DMS153 (cell line): ENCODE measurements around the gene NDRG2.
A peak's percentile ranks its signal among the peaks of the same experiment; 100 is the strongest.

Source experiments
- DNase-seq: peaks from one replicate; lab custom pipeline; 2025; lab: John Stamatoyannopoulos, UW

The NDRG2 gene

DNA sequence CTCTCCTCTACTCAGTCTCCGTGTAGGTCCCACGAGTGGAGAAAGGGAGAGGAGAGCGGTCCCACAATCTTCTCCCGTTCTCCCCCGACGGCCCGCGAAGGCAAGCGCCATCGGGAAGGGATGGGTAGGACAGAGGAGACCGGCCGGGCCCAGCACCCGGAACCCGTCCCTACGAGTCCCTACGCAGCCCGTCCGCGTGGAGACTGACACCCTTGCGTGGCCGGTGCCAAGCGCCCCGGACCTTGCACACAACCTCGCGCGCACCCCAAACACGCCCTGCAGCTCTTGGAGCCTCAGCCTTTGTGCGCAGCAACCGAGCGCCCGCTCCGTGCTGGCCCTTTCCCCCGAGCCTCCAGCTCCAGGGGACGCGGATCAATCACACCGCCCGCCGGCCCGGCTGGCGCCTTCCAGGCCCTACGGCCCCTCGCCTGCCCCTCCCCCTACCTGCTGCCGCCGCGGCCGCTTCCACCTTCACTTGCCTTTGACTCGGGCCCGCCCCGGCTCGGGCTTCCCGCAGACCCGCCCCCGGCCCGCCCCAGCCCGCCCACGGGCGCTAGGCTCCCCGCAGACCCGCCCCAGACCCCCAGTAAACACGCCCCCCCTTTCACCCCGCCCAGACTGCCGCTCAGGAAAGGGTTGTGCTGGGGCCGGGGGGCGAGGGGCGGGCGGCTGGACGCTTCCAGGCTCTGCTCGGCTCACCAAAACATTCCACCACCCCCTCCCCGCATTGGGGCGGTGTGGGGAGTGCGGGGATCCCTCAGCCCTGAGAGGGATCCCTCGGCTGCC is at the start of gene NDRG2:
NDRG2 (minus strand) TSS at position 477 of the 786 bp plus-strand sequence. CDS start 1,746 bp downstream, outside the sequence.
- DNase-seq: peak; percentile 4

DNA sequence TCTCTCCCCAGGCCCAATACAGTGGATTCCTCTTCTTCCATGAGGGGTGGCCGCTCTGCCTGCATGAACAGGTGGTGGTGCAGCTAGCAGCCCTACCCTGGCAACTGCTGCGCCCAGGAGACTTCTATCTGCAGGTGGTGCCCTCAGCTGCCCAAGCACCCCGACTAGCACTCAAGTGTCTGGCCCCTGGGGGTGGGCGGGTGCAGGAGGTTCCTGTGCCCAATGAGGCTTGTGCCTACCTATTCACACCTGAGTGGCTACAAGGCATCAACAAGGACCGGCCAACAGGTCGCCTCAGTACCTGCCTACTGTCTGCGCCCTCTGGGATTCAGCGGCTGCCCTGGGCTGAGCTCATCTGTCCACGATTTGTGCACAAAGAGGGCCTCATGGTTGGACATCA is 49.1 kb upstream of the NDRG2 start:
- DNase-seq: no peak

DNA sequence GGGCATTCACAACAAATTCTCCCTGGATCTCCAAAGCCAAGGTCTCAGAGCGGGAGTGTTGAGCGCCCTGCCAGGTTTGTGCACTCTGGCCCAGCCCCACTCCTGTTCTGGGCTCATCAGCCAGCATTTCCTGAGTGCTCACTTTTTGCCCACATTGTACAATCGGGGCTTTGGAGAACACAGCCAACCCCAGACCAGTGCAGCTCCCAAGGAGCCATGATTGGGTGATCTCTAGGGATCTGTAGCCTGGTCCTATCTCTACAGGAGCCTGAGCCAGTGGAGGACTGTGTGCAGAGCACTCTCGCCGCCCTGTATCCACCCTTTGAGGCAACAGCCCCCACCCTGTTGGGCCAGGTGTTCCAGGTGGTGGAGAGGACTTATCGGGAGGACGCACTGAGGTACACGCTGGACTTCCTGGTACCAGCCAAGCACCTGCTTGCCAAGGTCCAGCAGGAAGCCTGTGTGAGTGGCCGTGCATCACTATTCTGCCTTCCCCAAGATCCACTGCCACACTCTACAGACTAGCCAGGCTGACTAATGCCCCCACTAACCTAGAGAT is 48.0 kb upstream of the NDRG2 start:
- DNase-seq: no peak

DNA sequence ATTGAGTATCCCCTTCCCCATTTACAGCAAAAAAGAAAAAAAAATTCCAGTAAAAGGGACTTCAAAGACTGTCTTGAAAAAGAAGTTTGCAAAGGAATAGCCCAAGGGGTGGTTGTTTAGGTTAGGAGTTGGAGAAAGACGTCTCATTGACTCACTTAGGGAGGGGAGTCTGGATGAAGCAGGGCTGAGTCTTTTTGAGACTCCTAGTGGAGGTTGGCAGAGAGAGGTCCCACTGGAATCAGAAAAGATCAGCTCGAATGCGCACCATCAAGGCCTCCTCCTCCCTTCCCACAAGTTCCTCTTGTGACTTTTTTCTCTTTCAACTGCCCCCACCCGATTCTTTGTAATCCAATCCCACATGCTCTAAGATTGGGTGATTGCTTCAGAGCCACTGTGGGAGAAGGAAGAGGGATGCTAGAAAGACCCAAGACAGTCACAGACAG is 47.2 kb upstream of the NDRG2 start:
- DNase-seq: no peak

DNA sequence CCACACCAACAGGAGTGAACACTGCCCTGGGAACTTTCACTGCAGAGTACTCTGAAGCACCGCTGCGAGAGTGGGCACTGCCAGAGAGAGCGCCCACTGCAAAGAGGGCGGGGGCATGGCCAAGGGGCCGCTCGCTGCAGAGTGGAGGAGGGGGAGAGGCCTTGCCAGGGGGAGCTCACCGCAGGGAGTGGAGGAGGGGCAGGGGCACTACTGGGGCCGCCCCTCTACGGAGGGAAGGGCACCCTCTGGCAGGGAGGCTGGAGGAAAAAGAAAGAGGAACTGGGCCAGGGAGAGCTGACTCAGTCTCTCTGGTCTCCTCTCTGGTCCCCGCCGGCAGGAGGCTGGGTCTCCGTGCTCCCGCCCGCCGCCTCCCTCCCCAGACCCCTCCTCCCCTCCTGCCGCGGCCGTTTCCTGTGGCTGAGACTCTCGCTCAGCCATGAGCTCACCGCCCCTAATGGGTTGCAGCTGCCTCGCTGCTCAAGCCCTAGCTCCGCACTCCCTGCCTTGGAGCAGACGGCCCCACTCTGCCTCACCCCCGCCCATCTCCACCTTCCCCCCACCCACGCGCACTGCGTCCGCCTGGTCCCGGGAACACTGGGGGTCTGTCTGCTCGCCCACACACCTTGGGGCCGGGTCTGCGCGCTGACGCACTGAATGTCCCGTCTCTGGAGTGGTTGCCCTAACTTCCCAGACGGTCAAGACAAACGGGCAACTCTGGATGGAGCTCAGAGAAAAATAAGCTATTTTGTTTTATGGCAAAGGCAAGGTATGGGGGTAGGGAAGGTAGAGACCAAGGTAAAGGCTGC is 46.6 kb upstream of the NDRG2 start:
- peak; percentile 64 for DNase-seq

DNA sequence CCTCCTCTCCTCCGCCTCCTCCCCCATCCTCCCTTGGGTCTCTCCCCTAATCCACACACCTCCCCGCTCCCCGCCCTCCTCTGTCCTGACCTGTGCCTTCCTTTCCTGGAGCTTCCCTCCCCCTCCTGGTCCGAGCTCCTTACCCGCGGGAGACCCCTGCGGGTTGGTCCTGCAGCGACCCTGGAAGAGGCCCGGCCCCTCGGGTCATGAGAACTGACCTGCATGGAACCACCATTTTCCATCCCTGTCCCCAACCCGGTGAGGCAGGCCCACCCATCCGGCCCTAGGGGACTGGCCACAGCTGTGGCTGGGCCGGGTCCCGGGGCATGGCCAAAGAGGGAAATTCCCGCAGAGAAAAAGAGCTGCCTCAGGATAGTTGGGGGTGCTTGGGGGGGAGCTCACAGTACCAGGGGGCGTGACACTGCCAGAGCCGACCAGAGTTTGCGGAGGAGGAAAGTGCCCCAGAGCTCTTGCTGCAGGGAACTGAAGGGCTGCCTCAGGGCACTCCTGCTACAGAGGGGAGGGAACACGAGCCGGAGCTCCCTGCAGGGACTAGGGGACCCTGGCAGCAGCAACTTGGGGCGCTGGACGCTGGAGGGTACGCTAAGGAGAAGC is 45.9 kb upstream of the NDRG2 start:
- peak; percentile 26 for DNase-seq

DNA sequence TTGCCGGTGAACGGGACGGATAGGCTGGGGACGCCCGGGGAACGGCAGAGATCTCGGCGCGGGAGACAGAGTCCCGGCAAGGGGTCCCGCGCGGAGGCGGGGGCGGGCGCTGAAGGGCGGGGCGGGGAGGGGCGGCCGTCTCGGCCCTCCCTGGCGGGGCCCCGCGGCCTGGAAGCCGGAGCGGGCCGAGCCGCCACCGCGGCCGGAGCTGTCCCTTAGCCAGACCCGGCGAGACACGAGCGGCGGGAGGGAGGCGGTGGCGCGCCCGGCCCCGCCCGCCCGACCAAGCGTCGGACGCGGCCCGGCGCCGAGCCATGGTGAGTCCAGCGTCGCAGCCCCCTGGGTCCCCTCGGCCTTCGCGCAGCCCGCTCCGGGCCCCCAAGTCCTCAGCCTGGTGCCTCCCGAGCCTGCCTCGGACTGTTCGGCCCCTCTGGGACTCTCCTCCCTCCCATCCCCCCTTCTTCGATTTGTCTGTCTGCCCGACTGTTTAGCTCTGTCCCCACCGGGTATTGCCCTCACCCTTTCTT is 45.3 kb upstream of the NDRG2 start, which contains the start of gene ARHGEF40:
ARHGEF40 (plus strand) TSS at position 222 of the 527 bp plus-strand sequence; CDS start at position 315, 93 bp downstream.
- DNase-seq: no peak

DNA sequence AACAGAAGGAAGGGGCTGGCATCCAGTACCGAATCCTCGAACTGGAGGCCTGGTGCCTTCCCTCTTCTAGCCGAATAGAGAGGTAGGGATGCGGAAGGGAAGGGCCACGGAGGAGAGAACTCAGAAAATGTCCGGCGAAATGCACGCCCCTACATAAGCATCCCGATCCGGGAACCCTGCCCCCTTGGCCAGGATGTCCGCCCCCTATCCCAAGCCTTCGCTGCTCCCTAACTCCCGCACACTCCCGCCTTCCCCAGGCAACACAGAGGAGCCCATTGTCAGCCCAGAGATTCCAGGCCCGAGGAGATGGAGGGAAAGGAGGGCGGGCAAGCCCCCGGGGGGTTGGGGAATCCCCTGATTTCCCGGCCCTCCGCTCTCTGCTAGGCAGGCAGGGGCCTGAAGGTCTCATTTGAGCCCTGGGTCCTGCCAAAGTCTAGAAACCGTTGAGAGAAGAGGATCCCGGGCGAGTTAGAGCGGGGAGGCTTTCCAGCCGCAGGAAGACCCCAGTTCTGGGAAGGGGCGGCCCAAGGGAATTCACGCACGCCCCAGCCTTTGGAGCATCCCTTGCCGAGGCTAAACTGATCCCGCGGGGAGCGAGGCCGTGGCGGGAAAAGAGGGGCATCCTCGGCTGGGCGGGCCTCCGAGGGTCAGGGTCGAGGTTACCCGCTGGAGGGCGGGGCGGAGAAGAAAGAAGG is 44.7 kb upstream of the NDRG2 start:
- peak; percentile 14 for DNase-seq

DNA sequence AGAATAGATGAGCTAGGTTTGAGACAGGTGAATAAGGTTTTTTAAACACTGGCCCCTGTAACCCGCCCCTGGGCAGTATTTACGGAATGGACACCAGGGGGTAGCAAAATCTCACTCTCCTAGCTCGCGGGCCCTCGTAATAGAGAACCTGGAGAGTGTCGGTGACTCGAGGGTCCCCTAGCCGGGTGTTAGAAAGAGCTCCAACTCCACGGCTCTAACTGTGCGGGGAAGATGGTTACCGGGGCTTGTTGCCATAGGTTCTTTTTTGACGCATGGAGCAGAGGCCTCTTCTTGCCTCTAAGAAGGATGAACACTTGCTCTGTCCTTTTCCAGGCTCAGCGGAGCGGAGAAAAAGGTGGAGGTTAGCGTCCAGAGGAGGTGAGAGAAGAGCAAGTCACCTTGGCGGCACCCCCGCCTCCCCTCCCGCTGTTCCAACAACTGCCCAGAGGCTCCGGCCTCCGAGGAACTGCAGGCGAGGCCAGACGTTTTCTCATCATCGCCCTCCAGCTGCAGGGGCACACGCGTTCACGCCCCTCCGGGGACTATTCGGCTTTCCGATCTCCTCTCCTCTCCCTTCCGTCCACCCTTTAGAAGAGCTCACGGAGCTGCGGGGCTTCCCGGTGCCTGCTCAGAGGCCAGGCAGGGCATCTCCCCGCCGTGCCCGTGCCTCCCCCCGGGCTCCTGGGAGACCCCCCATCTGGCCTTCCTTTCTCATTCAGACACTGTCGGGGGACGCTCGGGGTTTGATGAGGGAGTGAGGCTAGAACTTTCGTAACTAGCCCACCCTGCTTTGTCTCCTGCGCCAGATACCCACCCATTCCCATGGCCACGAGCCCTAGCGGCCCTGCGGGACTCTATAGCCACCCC is 43.9 kb upstream of the NDRG2 start:
- peak; percentile 71 for DNase-seq

DNA sequence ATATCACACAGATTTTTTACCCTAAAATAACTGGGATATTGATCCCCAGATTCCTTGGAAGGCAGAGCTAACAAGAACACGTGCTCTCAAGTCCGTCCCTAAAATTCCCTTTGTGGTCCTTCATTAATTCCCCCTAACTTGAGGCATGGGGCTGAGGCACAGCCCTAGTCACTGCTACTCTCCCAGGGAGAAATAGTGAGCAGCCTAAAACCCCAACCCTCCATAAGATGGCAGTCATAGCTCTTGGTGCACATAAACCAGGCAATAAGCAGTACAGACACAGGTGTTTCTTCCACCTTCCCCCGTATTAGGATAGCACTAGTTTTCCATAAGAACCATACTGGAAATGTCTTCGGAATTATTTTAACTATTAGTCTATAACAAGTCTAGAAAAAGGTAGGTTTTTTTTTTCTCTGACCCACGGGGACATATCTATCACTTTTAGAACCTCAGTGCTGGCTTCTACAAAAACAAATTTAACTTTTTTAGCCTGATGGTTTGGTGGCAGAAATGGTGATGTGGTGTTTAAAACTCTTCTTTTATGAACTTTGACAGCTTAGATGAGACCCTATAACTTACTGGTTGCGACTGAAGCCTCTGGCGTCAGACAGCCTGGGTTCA is 42.1 kb upstream of the NDRG2 start:
- peak; percentile 7 for DNase-seq

DNA sequence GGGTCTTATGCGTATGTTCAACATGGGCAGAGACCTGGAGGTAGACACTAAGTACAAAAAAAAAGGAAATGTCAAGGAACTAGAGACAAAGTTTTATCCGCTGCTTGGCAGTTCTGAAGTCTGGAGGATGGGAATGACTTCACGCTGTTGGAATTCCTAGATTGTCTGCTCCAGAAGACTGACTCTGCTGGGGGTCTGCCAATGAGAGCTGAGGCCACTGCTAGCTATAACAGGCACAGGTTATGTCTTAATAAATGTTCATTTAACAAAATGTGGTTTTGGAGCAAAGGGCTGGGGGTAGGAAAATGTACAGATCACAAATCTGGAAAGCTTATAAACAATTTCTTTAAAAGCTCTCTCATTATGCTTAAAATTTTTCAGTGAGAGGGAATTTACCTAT is 38.6 kb upstream of the NDRG2 start:
- no peak for DNase-seq

DNA sequence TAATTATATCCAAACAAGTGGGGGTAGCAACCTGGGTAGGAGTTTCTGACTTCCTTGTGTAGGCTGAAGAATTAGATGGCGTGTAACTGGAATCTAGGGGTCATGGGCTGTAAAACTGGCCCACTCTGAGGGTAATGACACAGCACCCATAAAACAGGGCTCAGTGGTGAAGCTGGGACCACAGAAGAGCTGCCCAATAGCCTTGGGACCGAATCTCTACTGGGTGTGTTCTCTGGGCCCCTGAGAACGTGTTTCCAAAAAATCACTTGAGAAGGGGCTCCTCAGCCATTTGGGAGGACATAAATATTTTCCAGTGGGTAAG is 36.4 kb upstream of the NDRG2 start:
- DNase-seq: no peak

DNA sequence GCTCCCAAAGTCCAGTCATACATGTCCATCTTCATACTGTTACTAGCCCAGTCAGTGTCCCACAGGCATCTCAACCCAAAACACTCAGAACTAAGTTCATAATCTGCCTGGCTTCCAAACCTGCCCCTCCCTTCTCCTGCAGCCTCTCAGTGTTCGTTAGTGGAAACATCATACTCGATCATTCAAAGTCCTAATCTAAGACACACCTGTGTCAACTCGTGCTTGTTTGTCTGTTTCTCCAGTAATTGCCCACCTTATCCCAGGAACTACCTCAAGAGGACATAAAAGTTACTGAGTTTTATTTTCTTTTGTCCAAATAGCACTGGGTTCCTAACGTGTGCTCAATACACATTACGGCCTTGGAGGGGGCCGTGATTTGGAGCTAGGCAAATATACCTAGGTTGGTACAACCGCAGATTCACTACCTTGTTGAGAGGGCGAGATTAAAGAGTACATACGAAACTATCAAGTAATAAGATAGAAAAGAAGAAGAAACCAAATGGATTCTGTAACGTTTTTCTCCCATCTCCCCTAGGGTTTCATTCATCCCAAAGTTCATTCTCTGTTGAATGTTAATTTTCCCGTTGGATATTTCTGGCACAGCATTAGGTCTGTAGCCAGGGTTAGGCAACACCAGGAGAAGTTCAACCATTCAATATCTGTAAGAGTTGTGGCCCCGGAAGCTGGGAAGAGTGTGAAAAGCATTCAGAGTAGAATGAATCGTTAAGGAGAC is 35.9 kb upstream of the NDRG2 start:
- DNase-seq: no peak

DNA sequence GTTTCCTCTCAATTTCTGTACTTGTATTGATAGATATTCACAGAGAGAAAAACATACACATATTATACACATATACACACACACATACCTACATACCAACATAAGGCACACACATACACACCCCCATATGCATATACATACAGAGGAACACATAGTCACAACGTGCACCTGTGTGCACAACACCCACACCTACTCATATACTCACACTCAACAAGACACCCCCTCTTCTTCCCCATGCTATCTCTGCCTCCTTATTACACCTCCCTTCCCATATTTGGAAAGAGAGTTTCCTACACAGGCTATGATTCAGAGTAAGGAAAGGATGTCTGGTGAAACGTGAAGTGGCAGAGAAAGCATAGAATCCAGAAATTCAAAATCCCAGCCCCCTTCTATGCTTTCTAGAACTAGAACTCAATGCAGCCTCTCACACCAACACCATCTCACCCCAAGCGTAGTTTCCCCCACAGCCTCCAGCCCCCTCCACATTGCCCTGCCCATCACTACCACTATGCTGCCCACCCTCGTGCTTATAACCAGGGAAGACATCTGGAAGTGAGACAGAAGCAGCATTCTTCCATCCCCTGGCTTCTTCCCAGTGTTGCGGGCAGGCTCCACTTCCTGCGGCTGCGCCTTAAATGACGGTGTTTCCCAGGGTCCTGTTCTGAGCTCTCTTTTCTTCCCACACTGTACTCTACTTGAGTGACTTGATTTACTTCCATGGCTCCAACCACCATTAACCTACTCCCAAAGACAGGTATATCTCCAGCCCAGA is 35.2 kb upstream of the NDRG2 start:
- no peak for DNase-seq

DNA sequence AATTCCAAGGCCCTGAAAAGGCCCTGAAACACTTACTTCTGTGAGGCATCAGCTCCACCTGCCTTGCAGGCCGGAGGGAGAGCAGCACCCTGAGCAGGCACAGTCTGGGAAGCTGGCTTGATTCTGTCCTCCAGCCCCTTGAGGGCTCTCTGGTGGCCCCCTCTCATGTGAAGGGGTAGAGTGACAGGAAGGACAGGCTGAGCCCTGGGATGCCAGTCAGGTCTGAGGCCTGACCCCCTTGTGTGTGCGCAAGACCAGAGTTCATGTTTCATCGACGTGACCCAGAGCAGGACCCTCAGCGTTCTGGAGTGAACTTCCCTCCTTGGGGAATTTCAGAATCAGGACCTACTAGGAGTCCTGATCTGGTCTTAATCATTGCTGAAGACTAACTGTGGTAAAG is 34.0 kb upstream of the NDRG2 start:
- no peak for DNase-seq

DNA sequence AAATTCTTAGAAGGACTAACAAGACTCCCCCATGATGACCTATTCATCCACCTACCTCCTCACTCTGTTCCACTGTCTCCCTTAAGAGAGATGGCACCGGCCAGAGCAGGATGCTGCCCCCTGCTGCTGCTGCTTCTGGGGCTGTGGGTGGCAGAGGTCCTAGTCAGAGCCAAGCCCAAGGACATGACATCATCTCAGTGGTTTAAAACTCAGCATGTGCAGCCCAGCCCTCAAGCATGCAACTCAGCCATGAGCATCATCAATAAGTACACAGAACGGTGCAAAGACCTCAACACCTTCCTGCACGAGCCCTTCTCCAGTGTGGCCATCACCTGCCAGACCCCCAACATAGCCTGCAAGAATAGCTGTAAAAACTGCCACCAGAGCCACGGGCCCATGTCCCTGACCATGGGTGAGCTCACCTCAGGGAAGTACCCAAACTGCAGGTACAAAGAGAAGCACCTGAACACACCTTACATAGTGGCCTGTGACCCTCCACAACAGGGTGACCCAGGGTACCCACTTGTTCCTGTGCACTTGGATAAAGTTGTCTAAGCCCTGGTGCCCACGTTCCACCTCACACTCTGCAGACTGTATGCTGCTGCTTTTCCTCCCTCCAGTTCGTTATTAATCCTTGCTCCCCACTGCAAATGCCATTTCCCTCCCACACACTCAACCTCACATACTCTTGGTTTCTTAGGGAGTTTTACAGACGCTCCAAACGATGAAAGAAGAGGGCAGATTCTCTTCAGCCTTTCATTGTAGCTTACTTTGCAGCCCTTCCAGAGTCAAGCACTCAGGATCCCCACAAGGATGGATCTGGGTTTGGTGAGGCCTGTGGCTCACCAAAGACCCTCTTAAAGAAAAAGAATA is 33.2 kb upstream of the NDRG2 start, which contains the start of gene RNASE8:
RNASE8 (plus strand) TSS at position 20 of the 873 bp plus-strand sequence; CDS start at position 91, 71 bp downstream.
- DNase-seq: no peak

DNA sequence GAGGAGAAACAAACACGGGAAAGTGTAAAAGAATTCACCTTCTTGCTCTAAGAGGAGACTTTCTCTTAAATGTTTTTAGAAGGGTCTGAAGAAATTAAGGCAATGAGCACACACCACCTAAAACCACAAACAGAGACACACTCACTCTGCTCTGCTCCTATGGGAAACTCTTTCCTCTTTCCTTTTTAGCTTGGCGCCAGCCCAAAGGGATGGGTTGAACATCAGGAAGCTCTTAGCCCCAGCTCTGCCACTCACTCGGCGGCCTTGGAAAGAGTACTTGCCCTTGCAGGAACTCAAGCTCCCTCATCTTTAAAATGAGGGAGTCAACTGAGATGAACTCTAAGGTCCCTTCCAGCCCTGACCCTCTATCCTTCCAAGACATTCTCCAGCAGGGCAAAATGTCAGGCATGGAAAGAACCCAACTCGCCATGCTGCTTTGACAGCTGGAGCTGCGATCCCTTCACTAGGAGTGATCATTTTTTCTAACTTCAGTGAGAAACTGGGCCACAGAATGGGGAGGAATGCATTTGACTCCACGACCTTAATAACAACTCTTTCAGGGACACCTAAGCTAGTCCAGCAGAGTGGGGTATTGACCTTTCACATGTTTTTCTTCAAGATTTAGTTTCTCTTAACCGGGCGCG is 31.8 kb upstream of the NDRG2 start:
- no peak for DNase-seq
